ENCODE measurements around the gene XYLT1.

The XYLT1 gene

DNA sequence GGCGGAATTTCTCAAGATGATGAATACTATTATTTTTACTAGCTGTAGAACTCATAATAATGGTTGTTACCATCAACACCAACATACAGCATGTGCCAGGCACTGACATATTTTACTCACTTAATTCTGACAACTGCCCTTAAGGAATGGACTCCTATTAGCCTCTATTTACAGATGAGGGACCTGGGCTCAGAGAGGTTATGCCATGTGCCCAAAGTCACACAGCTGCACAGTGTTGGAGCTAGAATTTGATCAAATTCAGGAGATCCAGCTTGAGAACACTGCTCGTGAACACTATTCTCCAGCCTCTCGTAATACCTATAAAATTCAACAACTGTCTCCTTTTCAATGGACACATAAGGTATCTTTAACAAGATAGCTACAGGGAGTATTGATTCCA is 97.2 kb downstream of the XYLT1 start:
- TF ChIP-seq, protein P1, sequence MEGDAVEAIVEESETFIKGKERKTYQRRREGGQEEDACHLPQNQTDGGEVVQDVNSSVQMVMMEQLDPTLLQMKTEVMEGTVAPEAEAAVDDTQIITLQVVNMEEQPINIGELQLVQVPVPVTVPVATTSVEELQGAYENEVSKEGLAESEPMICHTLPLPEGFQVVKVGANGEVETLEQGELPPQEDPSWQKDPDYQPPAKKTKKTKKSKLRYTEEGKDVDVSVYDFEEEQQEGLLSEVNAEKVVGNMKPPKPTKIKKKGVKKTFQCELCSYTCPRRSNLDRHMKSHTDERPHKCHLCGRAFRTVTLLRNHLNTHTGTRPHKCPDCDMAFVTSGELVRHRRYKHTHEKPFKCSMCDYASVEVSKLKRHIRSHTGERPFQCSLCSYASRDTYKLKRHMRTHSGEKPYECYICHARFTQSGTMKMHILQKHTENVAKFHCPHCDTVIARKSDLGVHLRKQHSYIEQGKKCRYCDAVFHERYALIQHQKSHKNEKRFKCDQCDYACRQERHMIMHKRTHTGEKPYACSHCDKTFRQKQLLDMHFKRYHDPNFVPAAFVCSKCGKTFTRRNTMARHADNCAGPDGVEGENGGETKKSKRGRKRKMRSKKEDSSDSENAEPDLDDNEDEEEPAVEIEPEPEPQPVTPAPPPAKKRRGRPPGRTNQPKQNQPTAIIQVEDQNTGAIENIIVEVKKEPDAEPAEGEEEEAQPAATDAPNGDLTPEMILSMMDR (IDR thresholded peaks at IDR 0.05; ENCODE audit: control insufficient read depth, insufficient read depth, low read depth, low read length, missing control alignments) = no peak
- DNase-seq (ENCODE audit: low read depth) = no peak
- H3K4me3 ChIP-seq (ENCODE audit: control insufficient read depth, low read depth, low read length) = no peak overlapping the region

DNA sequence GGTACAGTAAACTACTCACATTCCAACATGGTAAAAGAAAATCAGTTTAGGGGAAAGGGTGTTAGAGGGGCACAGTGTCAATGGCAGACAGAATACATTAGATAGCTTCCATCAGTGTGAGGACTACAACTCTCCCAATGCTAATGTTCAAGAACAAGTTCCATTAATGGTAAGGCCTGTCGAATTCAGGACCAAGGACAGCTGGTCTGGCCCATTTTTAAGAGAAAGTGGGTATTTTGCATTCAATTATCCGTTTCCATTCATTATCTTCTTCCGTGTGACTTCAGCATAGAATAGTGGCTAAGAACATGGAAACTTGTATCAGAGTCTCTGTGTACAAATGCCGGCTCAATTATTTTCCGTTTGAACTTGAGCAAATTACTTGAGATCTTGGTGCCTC is 98.4 kb downstream of the XYLT1 start:
- no peak for DNase-seq (ENCODE audit: low read depth)
- TF ChIP-seq, protein P1 (IDR thresholded peaks at IDR 0.05; ENCODE audit: control insufficient read depth, insufficient read depth, low read depth, low read length, missing control alignments) = no peak
- no peak overlapping the region for H3K4me3 ChIP-seq (ENCODE audit: control insufficient read depth, low read depth, low read length)

DNA sequence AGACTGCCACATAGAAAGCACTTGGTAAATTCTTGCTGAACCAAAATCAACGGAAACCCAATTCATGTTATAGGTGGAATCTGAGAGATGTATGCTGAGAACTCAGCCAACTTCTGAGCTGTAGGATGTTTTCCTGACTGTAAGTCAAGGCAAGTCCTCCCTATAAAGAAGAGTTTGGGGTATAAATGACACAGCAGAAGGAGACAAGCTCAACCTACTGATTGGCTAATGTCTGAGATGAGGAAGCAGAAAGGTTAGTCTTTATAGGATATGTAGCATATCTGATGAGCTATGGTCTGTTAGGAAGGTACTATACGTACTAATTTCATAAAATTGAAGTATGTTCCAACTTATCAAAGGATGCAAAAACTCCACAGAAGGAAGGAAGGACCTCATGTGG is 99.5 kb downstream of the XYLT1 start:
- DNase-seq (ENCODE audit: low read depth) = no peak
- TF ChIP-seq, protein P1 (IDR thresholded peaks at IDR 0.05; ENCODE audit: control insufficient read depth, insufficient read depth, low read depth, low read length, missing control alignments) = no peak
- no peak overlapping the region for H3K4me3 ChIP-seq (ENCODE audit: control insufficient read depth, low read depth, low read length)

DNA sequence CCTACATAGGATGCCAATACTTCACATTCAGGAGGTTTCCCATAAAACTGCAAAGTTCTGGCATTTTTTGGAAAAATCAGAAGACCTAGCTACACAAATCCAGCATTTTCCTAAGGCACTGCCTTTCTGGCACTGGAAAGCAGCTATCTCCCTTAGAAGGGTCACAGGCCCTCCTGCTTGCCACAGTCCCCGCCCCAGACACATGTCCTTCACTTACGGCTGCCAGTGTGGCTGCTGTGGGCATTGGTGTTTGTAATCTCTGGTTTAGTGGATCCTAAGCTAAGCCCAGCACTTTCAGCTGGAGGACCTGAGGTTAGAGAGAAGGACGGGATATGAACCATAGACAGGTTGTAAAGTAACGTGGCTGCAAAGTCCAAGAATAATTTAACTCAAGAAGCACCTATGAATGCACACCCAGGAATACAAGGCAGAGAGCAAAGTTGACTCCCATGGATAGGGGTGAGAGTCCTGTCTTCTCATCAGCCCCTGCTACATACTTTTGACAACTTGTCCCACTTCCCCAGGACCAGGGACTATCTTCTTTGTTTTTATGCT is 100.0 kb downstream of the XYLT1 start:
- no peak overlapping the region for H3K4me3 ChIP-seq (ENCODE audit: control insufficient read depth, low read depth, low read length)
- DNase-seq (ENCODE audit: low read depth) = no peak
- TF ChIP-seq, protein P1 (IDR thresholded peaks at IDR 0.05; ENCODE audit: control insufficient read depth, insufficient read depth, low read depth, low read length, missing control alignments) = no peak

DNA sequence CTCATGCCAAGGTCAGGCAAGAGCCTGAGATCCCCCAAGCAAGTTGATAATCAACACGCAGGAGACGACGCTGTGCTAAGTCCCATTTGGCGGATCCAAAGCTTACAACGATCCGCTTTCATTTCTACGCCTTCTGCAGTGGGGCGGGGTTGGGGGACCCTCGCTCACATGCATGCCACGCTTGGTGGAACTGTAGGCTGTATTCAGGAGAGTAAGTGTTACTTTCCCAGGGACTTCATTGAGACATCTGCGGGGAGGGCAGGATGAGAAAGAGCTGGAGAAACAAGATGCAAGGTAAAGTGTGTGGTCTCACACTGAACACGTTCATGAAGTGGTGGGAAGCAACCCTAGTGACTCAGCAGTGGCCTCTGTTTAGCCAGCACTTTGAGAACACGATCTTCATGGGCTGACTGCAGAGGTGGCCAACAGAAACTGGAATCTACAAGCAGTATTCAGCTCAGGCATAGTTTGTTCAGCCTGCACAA is 100.5 kb downstream of the XYLT1 start:
- TF ChIP-seq, protein P1 (IDR thresholded peaks at IDR 0.05; ENCODE audit: control insufficient read depth, insufficient read depth, low read depth, low read length, missing control alignments) = no peak
- DNase-seq (ENCODE audit: low read depth) = no peak
- no peak overlapping the region for H3K4me3 ChIP-seq (ENCODE audit: control insufficient read depth, low read depth, low read length)

DNA sequence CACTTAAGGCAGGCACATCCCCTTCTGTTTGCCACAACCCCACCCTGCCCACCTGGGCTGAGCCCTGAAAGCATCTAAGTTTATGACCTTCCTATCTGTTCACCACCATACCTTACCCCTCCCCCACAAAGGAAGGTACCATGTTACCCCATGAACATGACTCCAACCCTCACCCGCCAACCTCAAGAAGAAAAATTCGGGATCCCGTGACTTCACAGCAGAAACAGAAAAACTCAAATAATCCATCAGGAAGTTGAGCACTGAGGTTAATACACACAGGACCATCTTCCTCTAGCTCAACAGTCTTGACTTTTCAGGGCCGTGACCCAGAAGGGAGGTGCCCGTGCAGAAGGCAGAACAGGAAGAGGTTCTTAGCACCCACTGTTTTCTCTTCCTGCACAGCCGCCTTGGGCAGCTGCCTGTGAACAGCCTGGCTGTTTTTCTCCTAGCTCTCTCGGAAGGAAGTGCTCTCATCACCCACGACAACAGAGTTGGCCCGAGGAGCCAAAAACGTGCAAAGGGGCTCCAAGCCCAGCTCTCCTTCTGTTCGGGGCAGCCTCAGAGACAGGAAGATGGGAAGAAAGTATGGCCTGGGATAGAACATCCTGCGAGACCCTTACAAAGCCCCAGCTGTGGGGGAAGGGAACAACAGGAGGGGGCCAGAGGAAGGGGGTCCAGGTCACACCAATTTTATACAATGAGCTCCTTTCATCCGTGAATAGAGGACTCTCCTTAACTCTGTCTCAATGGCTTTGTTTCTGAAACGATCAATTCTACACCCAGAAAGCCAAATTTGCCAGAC is 101.1 kb downstream of the XYLT1 start:
- no peak overlapping the region for H3K4me3 ChIP-seq (ENCODE audit: control insufficient read depth, low read depth, low read length)
- DNase-seq (ENCODE audit: low read depth) = no peak
- TF ChIP-seq, protein P1 (IDR thresholded peaks at IDR 0.05; ENCODE audit: control insufficient read depth, insufficient read depth, low read depth, low read length, missing control alignments) = no peak
